Stimulated activated CD8-positive, alpha-beta memory T cell treated with anti-CD3 and anti-CD28 coated beads, Interleukin-2, amount 100 ng/mL, for 48 hours (primary cell): ENCODE results near the gene TRAF2.
"Not testable (repeated sequence)": the region's sequence is repeated elsewhere in the genome, so short reads cannot be mapped to it uniquely, and the experiment has no call there.

ENCODE experiments used
- DNase-seq, 2 donors: peaks; one replicate each; pipeline ENCODE4 v3.0.0-alpha.2; 2020; ENCODE audit warnings: low read depth in 2 of 2

TRAF2 gene

DNA sequence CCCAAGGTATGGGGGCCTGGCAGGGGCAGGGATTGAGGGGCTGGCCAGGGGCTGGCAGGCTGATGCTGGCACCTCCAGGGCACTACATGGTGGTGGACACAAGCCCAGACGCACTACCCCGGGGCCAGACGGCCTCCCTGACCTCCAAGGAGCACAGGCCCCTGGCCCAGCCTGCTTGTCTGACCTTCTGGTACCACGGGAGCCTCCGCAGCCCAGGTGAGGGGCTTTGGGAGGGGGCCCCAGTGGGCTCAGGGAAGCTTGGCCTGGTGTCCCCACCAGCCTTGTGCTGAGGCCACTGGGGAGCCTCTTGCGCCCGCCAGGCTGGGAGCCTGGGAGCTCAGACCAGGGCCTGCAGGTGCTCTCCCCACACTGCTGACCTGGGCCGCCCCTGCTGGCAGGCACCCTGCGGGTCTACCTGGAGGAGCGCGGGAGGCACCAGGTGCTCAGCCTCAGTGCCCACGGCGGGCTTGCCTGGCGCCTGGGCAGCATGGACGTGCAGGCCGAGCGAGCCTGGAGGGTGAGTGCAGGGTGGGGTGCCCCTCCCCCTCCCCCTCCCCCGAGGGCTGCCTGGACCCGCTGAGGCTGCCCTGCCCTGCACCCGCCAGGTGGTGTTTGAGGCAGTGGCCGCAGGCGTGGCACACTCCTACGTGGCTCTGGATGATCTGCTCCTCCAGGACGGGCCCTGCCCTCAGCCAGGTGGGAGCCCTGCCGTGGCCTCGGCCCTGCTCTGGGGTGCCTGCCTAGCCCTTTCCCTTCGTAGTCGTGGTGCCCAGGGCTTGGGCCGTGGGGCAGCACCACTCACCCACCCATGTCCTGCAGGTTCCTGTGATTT is 28.5 kb upstream of the TRAF2 start:
- no peak for DNase-seq

DNA sequence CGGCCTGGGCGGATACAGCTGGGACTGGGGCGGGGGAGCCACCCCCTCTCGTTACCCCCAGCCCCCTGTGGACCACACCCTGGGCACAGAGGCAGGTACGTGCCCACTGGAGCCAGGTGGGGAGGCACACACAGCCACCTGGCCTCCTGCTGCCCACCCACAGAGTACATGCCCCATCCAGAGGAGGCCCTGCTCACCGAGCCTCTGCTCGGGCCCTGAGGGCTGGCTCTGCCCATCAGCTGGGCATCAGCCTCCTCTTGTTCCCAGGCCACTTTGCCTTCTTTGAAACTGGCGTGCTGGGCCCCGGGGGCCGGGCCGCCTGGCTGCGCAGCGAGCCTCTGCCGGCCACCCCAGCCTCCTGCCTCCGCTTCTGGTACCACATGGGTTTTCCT is 27.9 kb upstream of the TRAF2 start:
- DNase-seq: no peak

DNA sequence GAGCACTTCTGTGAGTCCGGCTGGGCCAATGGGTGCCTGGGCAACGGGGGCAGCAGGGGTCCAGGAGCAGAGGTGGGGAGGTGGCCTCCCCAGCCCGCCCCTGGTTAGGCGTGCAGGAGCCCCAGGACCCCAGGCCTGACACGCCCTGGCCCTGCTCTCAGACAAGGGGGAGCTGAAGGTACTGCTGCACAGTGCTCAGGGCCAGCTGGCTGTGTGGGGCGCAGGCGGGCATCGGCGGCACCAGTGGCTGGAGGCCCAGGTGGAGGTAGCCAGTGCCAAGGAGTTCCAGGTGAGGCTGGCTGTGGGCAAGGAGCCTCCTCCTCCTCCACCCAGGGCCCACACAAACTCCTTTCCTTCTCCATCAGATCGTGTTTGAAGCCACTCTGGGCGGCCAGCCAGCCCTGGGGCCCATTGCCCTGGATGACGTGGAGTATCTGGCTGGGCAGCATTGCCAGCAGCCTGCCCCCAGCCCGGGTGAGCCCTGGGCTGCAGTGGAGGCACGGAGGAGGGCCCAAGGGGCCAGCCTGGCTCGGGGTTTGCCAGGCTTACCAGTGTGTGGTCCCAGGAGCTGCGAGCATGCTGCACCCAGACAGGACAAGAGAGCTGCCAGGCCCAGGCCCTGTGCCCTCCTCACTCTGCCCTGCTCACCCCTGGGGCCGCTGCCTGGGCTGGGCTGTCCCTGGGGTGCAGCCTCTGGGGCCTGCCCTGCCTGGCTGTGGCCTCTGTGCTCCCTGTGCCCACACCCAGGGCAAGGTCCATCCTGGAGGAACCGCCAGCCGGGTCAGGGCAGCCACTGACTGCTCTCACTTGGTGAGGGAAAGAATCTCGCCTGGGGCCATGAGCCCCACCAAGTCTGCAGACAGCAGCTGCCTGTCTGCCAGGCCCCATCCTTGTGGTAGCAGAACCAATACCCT is 27.2 kb upstream of the TRAF2 start:
- no peak for DNase-seq

DNA sequence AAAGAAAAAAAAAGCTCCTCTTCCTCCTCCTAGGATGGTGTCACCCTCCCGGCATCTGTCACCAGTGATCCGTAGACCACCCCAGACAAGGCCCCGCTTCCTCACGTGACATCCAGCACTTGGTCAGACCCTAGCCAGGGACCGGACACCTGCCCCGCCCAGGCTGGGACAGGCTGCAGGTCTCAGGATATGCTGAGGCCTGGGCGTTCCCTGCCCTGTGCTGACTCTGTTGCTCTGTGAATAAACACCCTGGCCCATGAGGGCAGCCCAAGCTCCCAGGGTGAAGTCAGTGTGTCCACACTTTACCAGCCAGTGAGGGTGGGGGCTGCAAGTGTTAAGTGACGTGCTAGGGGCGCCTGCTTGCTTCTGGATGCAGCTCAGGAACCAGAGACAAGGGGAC is 25.8 kb upstream of the TRAF2 start:
- no peak for DNase-seq

GRCh38 chr9:136860933-136861873 is 25.1 kb upstream of the TRAF2 start:
- DNase-seq: no peak

DNA sequence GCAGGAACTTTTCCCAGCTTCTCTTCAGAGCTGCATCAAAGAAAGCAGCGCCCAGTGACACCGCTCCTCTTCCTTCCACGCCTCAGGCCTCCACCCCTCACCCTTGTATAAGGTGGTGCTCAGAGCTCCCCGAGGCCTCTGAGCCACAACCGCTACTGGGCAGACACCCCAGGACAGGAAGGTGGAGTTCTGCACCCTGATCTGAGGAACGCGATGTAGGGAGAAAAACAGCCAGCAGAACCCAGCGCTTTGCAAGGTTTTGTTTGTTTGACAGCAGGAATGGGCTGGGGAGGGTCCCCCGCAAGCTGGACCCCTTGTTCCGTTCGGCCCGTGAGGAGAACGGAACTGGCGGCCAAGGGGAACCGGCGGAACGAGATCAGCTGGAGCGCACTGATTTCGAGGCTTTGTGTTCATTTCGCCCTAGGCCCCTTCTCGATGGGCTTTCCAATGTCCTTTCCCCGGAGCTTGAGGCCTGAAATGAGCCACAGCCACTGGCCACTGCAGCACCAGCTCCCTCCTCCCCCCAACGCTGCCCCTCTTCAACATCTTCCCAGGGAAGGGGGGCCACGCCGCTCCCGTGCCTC is 24.4 kb upstream of the TRAF2 start:
- no peak for DNase-seq

- DNase-seq: no peak
Observed at GRCh38 chr9:136862849-136863622, 23.3 kb upstream of the TRAF2 start.

GRCh38 chr9:136863623-136864273 is 22.6 kb upstream of the TRAF2 start:
- DNase-seq: no peak

DNA sequence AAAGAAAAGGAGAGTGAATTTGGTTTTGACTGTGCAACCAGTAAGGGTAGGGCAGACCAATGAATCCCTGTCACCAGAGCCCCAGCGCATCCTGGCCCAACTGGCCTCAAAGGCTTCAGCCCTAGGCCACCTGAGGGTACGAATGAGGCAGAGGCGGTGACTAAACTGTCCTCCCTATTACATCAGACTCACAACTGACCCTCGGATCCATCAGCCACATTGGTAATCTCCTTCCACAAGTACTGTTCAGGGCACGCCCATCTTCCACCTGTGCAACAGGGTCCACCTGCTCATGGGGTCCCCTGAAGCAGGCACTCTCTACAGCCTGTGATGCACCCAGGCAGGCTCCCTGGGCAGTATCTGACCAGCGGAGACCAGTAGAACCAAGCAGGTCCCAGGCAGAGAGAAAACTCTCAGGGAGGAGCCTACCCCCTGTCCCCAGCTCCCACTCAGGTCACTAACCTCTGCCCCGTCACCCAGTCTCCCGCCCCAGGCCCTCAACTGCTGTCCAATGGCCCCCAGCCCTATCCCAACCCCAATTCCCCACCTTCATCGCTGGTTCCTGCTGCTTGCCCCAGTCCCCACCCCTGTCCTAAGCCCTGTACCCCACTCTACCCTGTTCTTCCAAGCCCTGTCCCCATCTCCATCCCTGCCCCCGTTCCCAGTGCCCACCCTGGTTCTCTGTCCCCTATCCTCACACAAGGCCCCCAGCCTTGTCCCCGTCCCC is 21.1 kb upstream of the TRAF2 start:
- DNase-seq: no peak

- no peak for DNase-seq
Observed at GRCh38 chr9:136865768-136866103, 20.6 kb upstream of the TRAF2 start.

DNA sequence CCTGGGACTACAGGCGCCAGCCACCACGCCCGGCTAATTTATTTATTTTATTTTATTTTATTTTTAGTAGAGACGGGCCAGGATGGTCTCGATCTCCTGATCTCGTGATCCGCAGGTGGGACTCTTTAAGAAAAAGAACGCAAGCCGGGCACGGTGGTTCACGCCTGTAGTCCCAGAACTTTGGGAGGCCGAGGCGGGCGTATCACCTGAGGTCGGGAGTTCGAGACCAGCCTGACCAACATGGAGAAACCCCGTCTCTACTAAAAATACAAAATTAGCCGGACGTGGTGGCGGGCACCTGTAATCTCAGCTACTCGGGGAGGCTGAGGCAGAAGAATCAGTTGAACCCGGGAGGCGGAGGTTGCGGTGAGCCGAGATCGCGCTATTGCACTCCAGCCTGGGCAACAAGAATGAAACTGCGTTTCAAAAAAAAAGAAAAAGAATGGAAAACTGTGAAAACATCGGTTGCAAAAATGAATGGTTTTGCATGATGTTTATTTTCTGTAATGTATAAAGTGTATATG is 19.4 kb upstream of the TRAF2 start:
- DNase-seq: not testable (repeated sequence)

GRCh38 chr9:136867480-136867879 is 18.8 kb upstream of the TRAF2 start:
- DNase-seq: no peak

GRCh38 chr9:136867917-136868316 is 18.4 kb upstream of the TRAF2 start:
- DNase-seq: no peak

DNA sequence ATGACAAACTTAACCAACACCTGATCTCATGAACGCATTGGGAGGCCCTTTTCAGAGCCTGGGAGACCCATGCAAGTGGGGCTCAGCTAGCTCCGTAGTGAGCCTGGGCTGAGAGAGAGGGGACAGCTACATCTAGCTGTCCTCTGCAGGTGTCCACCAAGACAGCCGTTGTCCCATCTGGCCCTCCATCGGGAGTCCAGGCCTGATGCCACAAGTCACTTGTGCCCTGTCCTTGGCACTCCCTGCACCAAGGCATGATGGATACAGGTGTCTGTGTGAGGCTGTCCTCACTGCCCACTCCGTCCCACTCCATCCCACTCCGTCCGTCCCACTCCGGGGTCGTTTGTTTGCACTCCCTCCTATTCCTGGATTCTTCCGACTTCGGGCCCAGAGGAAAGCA is 17.7 kb upstream of the TRAF2 start:
- no peak for DNase-seq

- not testable (repeated sequence) for DNase-seq
Observed at GRCh38 chr9:136869611-136870010, 16.7 kb upstream of the TRAF2 start.

- DNase-seq: no peak
Observed at GRCh38 chr9:136875155-136875554, 11.2 kb upstream of the TRAF2 start.

GRCh38 chr9:136876476-136876875 is 9.8 kb upstream of the TRAF2 start:
- no peak for DNase-seq

DNA sequence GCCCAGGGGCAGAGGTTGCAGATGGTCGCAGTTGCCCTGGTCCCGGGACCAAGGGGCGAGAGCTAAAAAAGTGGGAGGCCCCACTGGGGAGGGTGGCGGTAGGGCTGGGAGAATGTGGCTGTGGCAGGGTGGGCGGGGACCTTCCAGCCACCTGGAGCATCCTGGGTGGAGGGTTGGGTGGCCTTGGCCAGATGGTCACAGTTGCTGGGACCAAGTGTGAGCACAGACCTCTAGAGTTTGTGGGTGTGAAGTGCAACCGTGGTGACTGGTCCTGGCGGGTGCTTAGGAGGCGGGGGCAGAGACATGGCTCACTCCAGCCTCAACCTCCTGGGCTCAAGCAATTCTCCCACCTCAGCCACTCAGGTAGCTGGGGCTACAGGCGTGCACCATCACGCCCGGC is 5.7 kb upstream of the TRAF2 start:
- DNase-seq: no peak

DNA sequence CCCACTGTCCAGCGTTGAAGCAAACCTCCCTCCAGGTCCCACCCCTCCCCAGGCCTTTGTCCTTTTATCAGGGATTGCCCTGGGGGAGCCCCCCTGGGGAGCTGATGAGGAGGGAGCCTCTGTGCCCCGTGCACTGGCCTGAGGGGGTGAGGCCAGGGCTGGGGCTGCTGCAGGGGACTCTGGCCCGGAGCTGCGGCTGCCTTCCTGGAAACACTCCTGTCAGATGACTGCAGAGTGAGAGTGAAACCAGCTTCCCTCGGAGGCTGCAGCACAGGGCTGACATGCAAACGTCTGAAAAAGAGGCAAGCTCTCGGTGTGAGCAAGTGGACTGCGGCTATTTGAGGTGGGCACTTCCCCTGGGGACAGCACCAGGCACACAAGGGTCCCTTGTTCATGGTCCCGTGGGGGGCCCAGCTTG is 4.6 kb upstream of the TRAF2 start:
- DNase-seq: peak; percentile 43 to 61
